ENCODE results near the gene EFCAB14. TPM values are rescaled to one million over a fixed set of nuclear protein-coding genes. Genes with fewer than 3 reads are reported as not detected.

Gene EFCAB14
- total and polyA plus RNA-seq, 2 of the 4 experiments (the other 2 are of a cell fraction), result 28.6 to 43.0 TPM

DNA sequence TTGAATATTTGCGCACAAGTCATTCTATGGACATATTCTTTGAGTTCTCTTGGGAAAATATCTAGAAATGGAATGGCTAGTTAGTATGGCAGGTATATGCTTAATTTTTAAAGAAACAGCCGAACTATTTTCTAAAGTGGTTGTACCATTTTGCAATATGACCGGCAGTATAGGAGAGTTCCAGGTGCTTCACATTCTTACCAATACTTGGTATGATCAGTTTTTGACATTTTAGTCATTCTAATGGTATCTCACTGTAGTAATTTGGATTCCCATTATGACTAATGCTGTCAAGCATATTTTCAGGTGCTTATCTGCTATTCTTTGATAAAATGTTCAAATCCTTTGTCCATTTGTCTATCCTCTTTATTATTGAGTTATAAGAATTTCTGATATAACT, 71.3 kb downstream of the EFCAB14 start:
- Histone ChIP-seq H3K4me2 (ENCODE audit: low read depth, low read length) (no peak overlapping the region), H2AFZ (replicated peaks; ENCODE audit: low read length, poor library complexity) (no peak overlapping the region), H3K4me3 (ENCODE audit: insufficient read depth, low read depth, low read length) (no peak overlapping the region), H4K91ac (ENCODE audit: insufficient read depth, low read depth, low read length) (no peak overlapping the region), H2BK5ac (ENCODE audit: low read depth, low read length, poor library complexity, severe bottlenecking) (no peak overlapping the region), H3K36me3 (ENCODE audit: control insufficient read depth, insufficient read depth, low read length) (peaks cover 12% of the 10 kb centered on the region; the same call in 1 of the 2 replicates), H3K9me1 (ENCODE audit: insufficient read depth, low read length) (no peaks in the 10 kb centered on the region), H3K27me3 (ENCODE audit: control insufficient read depth, insufficient read depth, low read length) (no peaks in the 10 kb centered on the region), H2BK120ac (ENCODE audit: low read depth, low read length) (no peak overlapping the region), H2BK15ac (ENCODE audit: low read depth, low read length) (no peak overlapping the region), H3K56ac (ENCODE audit: extremely low read depth, insufficient read depth, low read length) (no peak overlapping the region), H3K18ac (ENCODE audit: low read depth, low read length) (no peak overlapping the region), H2AK5ac (ENCODE audit: low read depth, low read length) (no peak overlapping the region), H3K9ac (ENCODE audit: low read depth, low read length) (no peak overlapping the region), H3K23ac (ENCODE audit: low read depth, low read length) (no peak overlapping the region), H3K4me1 (ENCODE audit: control insufficient read depth, insufficient read depth, low read length) (peaks cover 4% of the 10 kb centered on the region; the same call in 1 of the 2 replicates), H4K8ac (ENCODE audit: low read depth in 2 of 2, low read length in 2 of 2) (no peak overlapping the region), H2AK9ac (replicated peaks; ENCODE audit: low read depth, low read length, poor library complexity) (no peak overlapping the region), H4K5ac (ENCODE audit: low read depth, low read length) (no peak overlapping the region), H3K4ac (ENCODE audit: low read depth, low read length) (no peak overlapping the region), H2BK20ac (ENCODE audit: low read depth, low read length) (no peak overlapping the region), H3K9me3 (ENCODE audit: control insufficient read depth, insufficient read depth, low read length) (0 out of 2 replicates have a peak, but pooled peaks cover 2% of the 10 kb centered on the region), H4K20me1 (ENCODE audit: insufficient read depth, low read length) (0 out of 2 replicates have a peak, but pooled peaks cover 3% of the 10 kb centered on the region), H3K79me1 (ENCODE audit: low read depth in 1 of 2, low read length in 2 of 2) (0 out of 4 replicates have a peak, but pooled peaks cover 0 to 3% of the 10 kb centered on the region in 2 experiments), H3K14ac (replicated peaks; ENCODE audit: low read depth, low read length) (no peak overlapping the region), H3K27ac (ENCODE audit: insufficient read depth, low read length) (no peak overlapping the region)
- POLR2A ChIA-PET (ENCODE audit: unreplicated experiment), result no interaction called here
- TF ChIP-seq NFE2L2 (IDR thresholded peaks at IDR 0.05; ENCODE audit: low read depth, low read length), result no peak
- TF ChIP-seq, protein P1, sequence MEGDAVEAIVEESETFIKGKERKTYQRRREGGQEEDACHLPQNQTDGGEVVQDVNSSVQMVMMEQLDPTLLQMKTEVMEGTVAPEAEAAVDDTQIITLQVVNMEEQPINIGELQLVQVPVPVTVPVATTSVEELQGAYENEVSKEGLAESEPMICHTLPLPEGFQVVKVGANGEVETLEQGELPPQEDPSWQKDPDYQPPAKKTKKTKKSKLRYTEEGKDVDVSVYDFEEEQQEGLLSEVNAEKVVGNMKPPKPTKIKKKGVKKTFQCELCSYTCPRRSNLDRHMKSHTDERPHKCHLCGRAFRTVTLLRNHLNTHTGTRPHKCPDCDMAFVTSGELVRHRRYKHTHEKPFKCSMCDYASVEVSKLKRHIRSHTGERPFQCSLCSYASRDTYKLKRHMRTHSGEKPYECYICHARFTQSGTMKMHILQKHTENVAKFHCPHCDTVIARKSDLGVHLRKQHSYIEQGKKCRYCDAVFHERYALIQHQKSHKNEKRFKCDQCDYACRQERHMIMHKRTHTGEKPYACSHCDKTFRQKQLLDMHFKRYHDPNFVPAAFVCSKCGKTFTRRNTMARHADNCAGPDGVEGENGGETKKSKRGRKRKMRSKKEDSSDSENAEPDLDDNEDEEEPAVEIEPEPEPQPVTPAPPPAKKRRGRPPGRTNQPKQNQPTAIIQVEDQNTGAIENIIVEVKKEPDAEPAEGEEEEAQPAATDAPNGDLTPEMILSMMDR (conservative IDR thresholded peaks at IDR 0.05; ENCODE audit: low read depth, low read length), result no peak
- no peak for TF ChIP-seq CEBPB (IDR thresholded peaks at IDR 0.05; ENCODE audit: low read depth, low read length)
- TF ChIP-seq BHLHE40 (IDR thresholded peaks at IDR 0.05; ENCODE audit: low read depth, low read length), result no peak
- TF ChIP-seq, protein P2, sequence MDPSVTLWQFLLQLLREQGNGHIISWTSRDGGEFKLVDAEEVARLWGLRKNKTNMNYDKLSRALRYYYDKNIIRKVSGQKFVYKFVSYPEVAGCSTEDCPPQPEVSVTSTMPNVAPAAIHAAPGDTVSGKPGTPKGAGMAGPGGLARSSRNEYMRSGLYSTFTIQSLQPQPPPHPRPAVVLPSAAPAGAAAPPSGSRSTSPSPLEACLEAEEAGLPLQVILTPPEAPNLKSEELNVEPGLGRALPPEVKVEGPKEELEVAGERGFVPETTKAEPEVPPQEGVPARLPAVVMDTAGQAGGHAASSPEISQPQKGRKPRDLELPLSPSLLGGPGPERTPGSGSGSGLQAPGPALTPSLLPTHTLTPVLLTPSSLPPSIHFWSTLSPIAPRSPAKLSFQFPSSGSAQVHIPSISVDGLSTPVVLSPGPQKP (IDR thresholded peaks at IDR 0.05; ENCODE audit: borderline replicate concordance, low read depth, low read length), result no peak
- no peak for TF ChIP-seq RFX5 (IDR thresholded peaks at IDR 0.05; ENCODE audit: low read depth, low read length)
- no peak for TF ChIP-seq FOS (IDR thresholded peaks at IDR 0.05; ENCODE audit: low read depth, low read length)
- no peak for TF ChIP-seq MXI1 (IDR thresholded peaks at IDR 0.05; ENCODE audit: borderline replicate concordance, low read depth, low read length)
- no peak for TF ChIP-seq POLR2A (IDR thresholded peaks at IDR 0.05; ENCODE audit: low read depth, low read length)
- no peak for TF ChIP-seq RAD21 (IDR thresholded peaks at IDR 0.05; ENCODE audit: low read length)
- dilution Hi-C loops (cut with HindIII; ENCODE audit: low sequenced_read_pairs, unreplicated experiment) (no loop called here), in situ Hi-C loops (cut with MboI; ENCODE audit: low sequenced_read_pairs) (no loop called here), intact Hi-C loops (cut with micrococcal nuclease) (no loop called here)
- DNase-seq, result no peak
- no peak for ATAC-seq (ENCODE audit: low read depth)
- CTCF ChIA-PET, result no interaction called here
- 100% methylated on average over 1 of the region's 3 CpGs; no CpG with 5 or more reads in 1 of the 2 experiments for WGBS, 2 experiments (ENCODE audit: extremely low coverage in 2 of 2, insufficient read length in 1 of 2)
- BruUV-seq (replicated peaks), result no TSS peak

All from IMR-90 (cell line).